OCI-LY3 (cell line): ENCODE results near the gene USP17L28.
"Not testable (repeated sequence)": the region's sequence is repeated elsewhere in the genome, so short reads cannot be mapped to it uniquely, and the experiment has no call there.

ENCODE experiments used
- CTCF ChIP-seq: fragments of 200-600, 300-600 bp; sonication (generic); IDR thresholded peaks from 2 replicates; pipeline ENCODE4 v1.5.1; 2014; ENCODE audit warnings: antibody characterized with exemption, low read length, low read depth
- EZH2phosphoT487 ChIP-seq: fragments of 200-600 bp; shearing (Covaris generic); IDR thresholded peaks from 2 replicates; pipeline ENCODE4 v1.6.1; 2018; ENCODE audit warnings: antibody characterized with exemption, mixed run types, low read depth

- TF ChIP-seq EZH2phosphoT487, CTCF: not testable (repeated sequence)
These were observed 14.1 kb downstream of the USP17L28 start, which contains the start of gene USP17L30 for GRCh38 chr4:9362829-9363228.
